H9 (cell line): ENCODE measurements around the gene RMC1. TPM values are rescaled to one million over a fixed set of nuclear protein-coding genes. Genes with fewer than 3 reads are reported as not detected.

ENCODE experiments used
- DNase-seq: peaks from one replicate; pipeline ENCODE4 v3.0.0-alpha.2; 2017
- H2AFZ ChIP-seq: one replicate; pipeline ENCODE4 v1.6.1; 2013; ENCODE audit warnings: mild to moderate bottlenecking, low read length, control low read depth, moderate library complexity
- H2AK5ac ChIP-seq: 2 replicates; pipeline ENCODE4 v1.6.1; 2013; ENCODE audit warnings: low read length, control low read depth, mixed read lengths; ENCODE audit not compliant: insufficient read length
- H2BK120ac ChIP-seq: one replicate; pipeline ENCODE4 v1.6.1; 2013; ENCODE audit warnings: low read depth, mild to moderate bottlenecking, low read length, control low read depth, inconsistent platforms; ENCODE audit not compliant: poor library complexity, severe bottlenecking
- H2BK12ac ChIP-seq: 2 replicates; pipeline ENCODE4 v1.6.1; 2013; ENCODE audit warnings: low read length, control low read depth, mixed read lengths, low read depth; ENCODE audit not compliant: insufficient read length
- H2BK15ac ChIP-seq: 2 replicates; pipeline ENCODE4 v1.6.1; 2013; ENCODE audit warnings: low read depth, low read length, control low read depth
- H2BK20ac ChIP-seq: one replicate; pipeline ENCODE4 v1.6.1; 2013; ENCODE audit warnings: low read depth, mild to moderate bottlenecking, low read length, control low read depth, inconsistent platforms; ENCODE audit not compliant: poor library complexity, severe bottlenecking
- H2BK5ac ChIP-seq: 2 replicates; pipeline ENCODE4 v1.6.1; 2013; ENCODE audit warnings: low read length, control low read depth, mixed read lengths; ENCODE audit not compliant: insufficient read length
- H3K14ac ChIP-seq: 2 replicates; pipeline ENCODE4 v1.6.1; 2013; ENCODE audit warnings: low read length, control low read depth; ENCODE audit not compliant: insufficient read depth
- H3K18ac ChIP-seq: 2 replicates; pipeline ENCODE4 v1.6.1; 2013; ENCODE audit warnings: low read depth, mild to moderate bottlenecking, mixed read lengths, low read length, control low read depth; ENCODE audit not compliant: insufficient read length
- H3K23ac ChIP-seq: 2 replicates; pipeline ENCODE4 v1.6.1; 2013; ENCODE audit warnings: low read length, control low read depth, mixed read lengths, low read depth; ENCODE audit not compliant: insufficient read length
- H3K23me2 ChIP-seq: 2 replicates; pipeline ENCODE4 v1.6.1; 2013; ENCODE audit warnings: low read depth, mild to moderate bottlenecking, mixed read lengths, low read length, control low read depth; ENCODE audit not compliant: insufficient read length, poor library complexity, severe bottlenecking
- H3K27ac ChIP-seq: 2 replicates; pipeline ENCODE4 v1.5.1; 2013; ENCODE audit warnings: low read length, control low read depth, mixed read lengths, low read depth; ENCODE audit not compliant: insufficient read length
- H3K27me3 ChIP-seq: 2 replicates; pipeline ENCODE4 v1.6.1; 2013; ENCODE audit warnings: low read length, control low read depth, inconsistent platforms; ENCODE audit not compliant: insufficient read depth
- H3K4ac ChIP-seq: 2 replicates; pipeline ENCODE4 v1.6.1; 2013; ENCODE audit warnings: low read depth, mild to moderate bottlenecking, control low read depth, inconsistent platforms, low read length, moderate library complexity
- H3K4me1 ChIP-seq: 2 replicates; pipeline ENCODE4 v1.6.1; 2013; ENCODE audit warnings: low read length, control low read depth, inconsistent platforms; ENCODE audit not compliant: insufficient read depth
- H3K4me2 ChIP-seq: 2 replicates; pipeline ENCODE4 v1.6.1; 2013; ENCODE audit warnings: low read length, control low read depth, mixed read lengths; ENCODE audit not compliant: insufficient read length, insufficient read depth
- H3K56ac ChIP-seq: 2 replicates; pipeline ENCODE4 v1.6.1; 2013; ENCODE audit warnings: low read depth, mild to moderate bottlenecking, mixed read lengths, low read length, control low read depth; ENCODE audit not compliant: insufficient read length
- H3K79me1 ChIP-seq: 2 replicates; pipeline ENCODE4 v1.6.1; 2013; ENCODE audit warnings: low read depth, mild to moderate bottlenecking, moderate library complexity, low read length, control low read depth, inconsistent platforms; ENCODE audit not compliant: insufficient read depth, poor library complexity, severe bottlenecking
- H3K79me2 ChIP-seq: 2 replicates; pipeline ENCODE4 v1.6.1; 2013; ENCODE audit warnings: low read length, control low read depth, inconsistent platforms; ENCODE audit not compliant: insufficient read depth
- H3K9ac ChIP-seq: 2 replicates; pipeline ENCODE4 v1.6.1; 2013; ENCODE audit warnings: low read length, control low read depth, mixed read lengths; ENCODE audit not compliant: insufficient read length; ENCODE audit errors: extremely low read depth
- H3K9me3 ChIP-seq: one replicate; pipeline ENCODE4 v1.6.1; 2013; ENCODE audit warnings: low read depth, low read length, inconsistent platforms; ENCODE audit not compliant: control insufficient read depth
- H3T11ph ChIP-seq: one replicate; pipeline ENCODE4 v1.6.1; 2013; ENCODE audit warnings: mild to moderate bottlenecking, low read length, control low read depth, inconsistent platforms
- H4K20me1 ChIP-seq: one replicate; pipeline ENCODE4 v1.6.1; 2013; ENCODE audit not compliant: control insufficient read depth, insufficient read length, insufficient read depth
- H4K5ac ChIP-seq: 2 replicates; pipeline ENCODE4 v1.6.1; 2013; ENCODE audit warnings: low read depth, mild to moderate bottlenecking, mixed read lengths, low read length, control low read depth; ENCODE audit not compliant: insufficient read length
- H4K8ac ChIP-seq: replicated peaks from 2 replicates; pipeline ENCODE4 v1.6.1; 2013; ENCODE audit warnings: low read length, control low read depth, mixed read lengths, low read depth; ENCODE audit not compliant: insufficient read length
- H4K91ac ChIP-seq: 2 replicates; pipeline ENCODE4 v1.6.1; 2013; ENCODE audit warnings: low read depth, mild to moderate bottlenecking, moderate library complexity, mixed read lengths, low read length, control low read depth; ENCODE audit not compliant: insufficient read length
- H3K27ac Mint-ChIP-seq, 3 experiments: 2 replicates in 2 of 3; 3 replicates in 1 of 3; pipeline ENCODE4 v1.8.0; 2020 to 2021; ENCODE audit warnings: mixed read lengths in 3 of 3, mild to moderate bottlenecking in 1 of 3, moderate library complexity in 1 of 3
- H3K27me3 Mint-ChIP-seq: 2 replicates; pipeline ENCODE4 v1.8.0; 2021; ENCODE audit warnings: low read depth, mild to moderate bottlenecking, moderate library complexity, mixed read lengths
- H3K36me3 Mint-ChIP-seq, 3 experiments: 2 replicates in 2 of 3; 3 replicates in 1 of 3; pipeline ENCODE4 v1.8.0; 2020 to 2021; ENCODE audit warnings: low read depth in 3 of 3, mixed read lengths in 3 of 3; ENCODE audit not compliant: insufficient read depth in 1 of 3
- H3K4me1 Mint-ChIP-seq, 2 experiments: 2 replicates each; pipeline ENCODE4 v1.8.0; 2020; ENCODE audit warnings: mixed read lengths in 2 of 2
- H3K4me3 Mint-ChIP-seq, 2 experiments: 2 replicates in 1 of 2; 3 replicates in 1 of 2; pipeline ENCODE4 v1.8.0; 2020 to 2021; ENCODE audit warnings: mild to moderate bottlenecking in 2 of 2, mixed read lengths in 2 of 2, moderate library complexity in 1 of 2
- H3K9me3 Mint-ChIP-seq, 2 experiments: 2 replicates in 1 of 2; 3 replicates in 1 of 2; pipeline ENCODE4 v1.8.0; 2020; ENCODE audit warnings: mild to moderate bottlenecking in 2 of 2, mixed read lengths in 2 of 2, moderate library complexity in 1 of 2
- CTCF ChIP-seq: fragments of 200-600 bp; sonication (generic); conservative IDR thresholded peaks from 3 replicates; pipeline ENCODE4 v1.8.0; 2021; ENCODE audit warnings: antibody characterized with exemption, mild to moderate bottlenecking
- WGBS: extraction: QIAGEN DNeasy Blood & Tissue Kit; methylation state at CpG from one replicate; pipeline ENCODE4 v1.1.7; 2013; ENCODE audit warnings: missing lambda C conversion rate, low lambda C conversion rate, mixed read lengths; ENCODE audit not compliant: insufficient read length; ENCODE audit errors: extremely low coverage; 5-methylcytosine and 5-hydroxymethylcytosine counted together
- total RNA-seq: library from RNA; stranded (reverse); gene quantifications from 2 replicates; pipeline ENCODE4 v1.2.1, GENCODE V29; 2021

RMC1 gene
- total RNA-seq, 1 experiment from 2014 or later = 21.3 TPM

DNA sequence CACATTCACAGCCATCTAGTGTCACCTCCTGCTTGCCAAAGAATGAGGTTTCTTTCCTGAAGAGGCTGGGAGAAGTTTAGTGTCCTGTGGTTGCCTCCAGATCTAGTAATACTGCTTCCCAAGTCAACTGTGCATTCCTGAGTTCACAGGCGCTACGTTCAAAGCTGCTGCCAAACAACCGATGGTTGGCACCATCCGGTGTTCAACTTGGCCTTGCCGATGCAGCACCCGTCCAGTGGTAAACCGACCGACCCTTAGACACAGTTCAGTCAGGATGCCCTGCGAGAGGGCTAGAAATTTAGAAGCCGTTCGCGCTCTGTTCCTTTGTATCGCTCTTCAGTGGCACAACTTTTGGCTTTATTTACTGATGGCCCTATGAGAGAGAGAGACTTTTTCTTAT is 28.6 kb downstream of the RMC1 start:
- DNase-seq = no peak

More for the DNA sequence above, 28.6 kb downstream of the RMC1 start:
- H2BK12ac ChIP-seq = no peak overlapping the region
- H3K4me1 ChIP-seq = no peaks in the 10 kb centered on the region
- no peaks in the 10 kb centered on the region for H3K79me2 ChIP-seq
- no peak overlapping the region for H3K4me3 Mint-ChIP-seq
- no peak overlapping the region for H3K23ac ChIP-seq
- no peak for TF ChIP-seq CTCF
- no peaks in the 10 kb centered on the region for H4K20me1 ChIP-seq
- no peaks in the 10 kb centered on the region for H3K79me1 ChIP-seq
- no CpG with 5 or more reads among the region's 13 CpGs for WGBS
- no peaks in the 10 kb centered on the region for H3K27me3 Mint-ChIP-seq
- H3K9me3 ChIP-seq = no peaks in the 10 kb centered on the region
- no peak overlapping the region for H4K8ac ChIP-seq
- H3K4me1 Mint-ChIP-seq = no peaks in the 10 kb centered on the region
- no peak overlapping the region for H3K14ac ChIP-seq
- H2BK20ac ChIP-seq = no peak overlapping the region
- H3K4ac ChIP-seq = no peak overlapping the region
- H2AFZ ChIP-seq = no peak overlapping the region
- H3K18ac ChIP-seq = no peak overlapping the region
- H4K5ac ChIP-seq = no peak overlapping the region
- H3K56ac ChIP-seq = no peak overlapping the region
- H3K9ac ChIP-seq = no peak overlapping the region
- no peak overlapping the region for H3K4me2 ChIP-seq
- H2AK5ac ChIP-seq = no peak overlapping the region
- H3K9me3 Mint-ChIP-seq = no peaks in the 10 kb centered on the region
- H3K27ac Mint-ChIP-seq = peak overlapping the region in 1 of 3 experiments; percentile 50; a peak in 1 of 7 replicates
- H2BK120ac ChIP-seq = no peak overlapping the region
- H3K27ac ChIP-seq = no peak overlapping the region
- H2BK5ac ChIP-seq = no peak overlapping the region
- H3K23me2 ChIP-seq = no peaks in the 10 kb centered on the region
- no peak overlapping the region for H2BK15ac ChIP-seq
- peaks cover 24 to 95% (median 82%) of the 10 kb centered on the region in 3 experiments; a peak in 6 of 7 replicates for H3K36me3 Mint-ChIP-seq
- H3T11ph ChIP-seq = no peak overlapping the region
- no peak overlapping the region for H4K91ac ChIP-seq
- H3K27me3 ChIP-seq = no peaks in the 10 kb centered on the region
